OCI-LY1 (cell line): ENCODE data around the gene IL13.

Experiments
- H2AFZ ChIP-seq: fragments of 200-600 bp; sonication (generic), shearing (Covaris generic); 2 replicates; pipeline ENCODE4 v1.6.0; 2014; ENCODE audit warnings: antibody characterized with exemption, mild to moderate bottlenecking, low read length
- H3F3A ChIP-seq: fragments of 200-600 bp; sonication (generic), shearing (Covaris generic); 2 replicates; pipeline ENCODE4 v1.6.0; 2014; ENCODE audit warnings: mild to moderate bottlenecking, antibody characterized with exemption, low read length, moderate library complexity; ENCODE audit not compliant: insufficient read depth
- H3K27ac ChIP-seq: fragments of 200-600 bp; sonication (generic); 2 replicates; pipeline ENCODE4 v1.5.1; 2014; ENCODE audit warnings: low read length, mixed run types, mild to moderate bottlenecking, low read depth; ENCODE audit not compliant: poor library complexity, severe bottlenecking
- H3K27me3 ChIP-seq: fragments of 200-600 bp; sonication (generic); 2 replicates; pipeline ENCODE4 v1.6.0; 2014; ENCODE audit warnings: antibody characterized with exemption, mild to moderate bottlenecking, low read length, moderate library complexity; ENCODE audit not compliant: insufficient read depth
- H3K36me3 ChIP-seq: fragments of 200-600 bp; sonication (generic); 2 replicates; pipeline ENCODE4 v1.6.1; 2014; ENCODE audit warnings: mild to moderate bottlenecking, antibody characterized with exemption, low read length, moderate library complexity, mixed read lengths; ENCODE audit not compliant: insufficient read depth
- H3K4me1 ChIP-seq: fragments of 200-600 bp; sonication (generic); 2 replicates; pipeline ENCODE4 v1.5.1; 2014; ENCODE audit warnings: mild to moderate bottlenecking, low read length, moderate library complexity; ENCODE audit not compliant: insufficient read depth, severe bottlenecking
- H3K4me2 ChIP-seq: fragments of 200-600 bp; sonication (generic), shearing (Covaris generic); 2 replicates; pipeline ENCODE4 v1.6.1; 2014; ENCODE audit warnings: low read length
- H3K4me3 ChIP-seq: fragments of 200-600 bp; sonication (generic); 2 replicates; pipeline ENCODE4 v1.5.1; 2014; ENCODE audit warnings: low read length, low read depth, mild to moderate bottlenecking, mixed read lengths; ENCODE audit not compliant: poor library complexity, severe bottlenecking
- H3K79me2 ChIP-seq: fragments of 200-600 bp; shearing (Covaris generic); 2 replicates; pipeline ENCODE4 v1.6.1; 2016; ENCODE audit warnings: mixed run types, low read length, mixed read lengths; ENCODE audit not compliant: insufficient read depth
- H3K9ac ChIP-seq: fragments of 200-600 bp; sonication (generic), shearing (Covaris generic); 2 replicates; pipeline ENCODE4 v1.6.1; 2014; ENCODE audit warnings: mild to moderate bottlenecking, low read length, mixed read lengths
- H3K9me2 ChIP-seq: fragments of 200-600 bp; sonication (generic), shearing (Covaris generic); 2 replicates; pipeline ENCODE4 v1.6.1; 2014; ENCODE audit warnings: low read depth, mild to moderate bottlenecking, low read length, mixed read lengths
- H3K9me3 ChIP-seq: fragments of 200-600 bp; shearing (Covaris generic); 2 replicates; pipeline ENCODE4 v1.6.1; 2014; ENCODE audit warnings: low read length, mixed read lengths
- H4K20me1 ChIP-seq: fragments of 200-600 bp; sonication (generic), shearing (Covaris generic); 2 replicates; pipeline ENCODE4 v1.6.0; 2016; ENCODE audit warnings: mild to moderate bottlenecking, low read length; ENCODE audit not compliant: insufficient read depth
- CTCF ChIP-seq: fragments of 200-600 bp; sonication (generic), shearing (Covaris generic); IDR thresholded peaks from 2 replicates; pipeline ENCODE4 v1.5.1; 2017; ENCODE audit warnings: mild to moderate bottlenecking, antibody characterized with exemption, low read length, moderate library complexity, mixed read lengths
- EZH2 ChIP-seq: fragments of 200-600 bp; sonication (generic), shearing (Covaris generic); IDR thresholded peaks from 2 replicates; pipeline ENCODE4 v1.8.0; 2017; ENCODE audit warnings: borderline replicate concordance, mixed run types, mild to moderate bottlenecking, antibody characterized with exemption, low read length, moderate library complexity, mixed read lengths

Gene IL13

GRCh38 chr5:132671000-132671399 is 13.0 kb downstream of the IL13 start:
- H3K36me3 ChIP-seq, result no peaks in the 10 kb centered on the region
- H3K4me1 ChIP-seq, result no peaks in the 10 kb centered on the region
- no peak overlapping the region for H3K4me2 ChIP-seq
- H3K4me3 ChIP-seq, result no peak overlapping the region
- no peaks in the 10 kb centered on the region for H3K9me3 ChIP-seq
- H3K9ac ChIP-seq, result no peak overlapping the region
- no peaks in the 10 kb centered on the region for H4K20me1 ChIP-seq
- no peaks in the 10 kb centered on the region for H3K79me2 ChIP-seq
- H3K9me2 ChIP-seq, result no peaks in the 10 kb centered on the region
- no peaks in the 10 kb centered on the region for H3F3A ChIP-seq
- no peak overlapping the region for H2AFZ ChIP-seq
- H3K27me3 ChIP-seq, result no peaks in the 10 kb centered on the region; the same call in 1 of the 2 replicates
- no peak overlapping the region for H3K27ac ChIP-seq
- TF ChIP-seq EZH2 (no peak), CTCF (no peak)

- H3K9ac ChIP-seq, result no peak overlapping the region
- H3K36me3 ChIP-seq, result no peaks in the 10 kb centered on the region
- H3F3A ChIP-seq, result no peaks in the 10 kb centered on the region
- no peaks in the 10 kb centered on the region for H3K9me3 ChIP-seq
- H3K4me1 ChIP-seq, result no peaks in the 10 kb centered on the region
- no peak overlapping the region for H3K27ac ChIP-seq
- H3K79me2 ChIP-seq, result no peaks in the 10 kb centered on the region
- no peak for TF ChIP-seq EZH2
- no peak for TF ChIP-seq CTCF
- no peak overlapping the region for H2AFZ ChIP-seq
- no peak overlapping the region for H3K4me2 ChIP-seq
- H3K27me3 ChIP-seq, result no peaks in the 10 kb centered on the region
- no peaks in the 10 kb centered on the region for H4K20me1 ChIP-seq
- H3K4me3 ChIP-seq, result no peak overlapping the region
- H3K9me2 ChIP-seq, result no peaks in the 10 kb centered on the region
Observed at GRCh38 chr5:132673488-132673887, 15.5 kb downstream of the IL13 start.

GRCh38 chr5:132673939-132674630 is 16.1 kb downstream of the IL13 start, which contains the start of gene IL4:
IL4 (plus strand) TSS chr5:132673989; CDS start chr5:132674051, 62 bp downstream.
- no peaks in the 10 kb centered on the region for H3F3A ChIP-seq
- H3K9me2 ChIP-seq, result no peaks in the 10 kb centered on the region
- TF ChIP-seq EZH2, result no peak
- TF ChIP-seq CTCF, result no peak
- no peak within 1 kb of the TSS for H3K4me2 ChIP-seq
- no peaks in the 10 kb centered on the region for H3K4me1 ChIP-seq
- H3K79me2 ChIP-seq, result no peaks in the 10 kb centered on the region
- H4K20me1 ChIP-seq, result no peaks in the 10 kb centered on the region
- no peaks in the 10 kb centered on the region for H3K27me3 ChIP-seq
- H3K4me3 ChIP-seq, result no peak within 1 kb of the TSS
- H3K36me3 ChIP-seq, result no peaks in the 10 kb centered on the region
- H3K9ac ChIP-seq, result no peak within 1 kb of the TSS
- no peak within 1 kb of the TSS for H3K27ac ChIP-seq
- H2AFZ ChIP-seq, result no peak within 1 kb of the TSS
- no peaks in the 10 kb centered on the region for H3K9me3 ChIP-seq
